Osteoblast (primary cell): ENCODE results near the gene SLC16A5. TPM values are rescaled to one million over a fixed set of nuclear protein-coding genes. Genes with fewer than 3 reads are reported as not detected.

Source experiments
- DNase-seq: peaks from one replicate; pipeline ENCODE4 v3.0.0; 2011; ENCODE audit warnings: low spot score, mixed read lengths; ENCODE audit not compliant: insufficient read length; ENCODE audit errors: missing footprints
- H2AFZ ChIP-seq: 2 replicates; pipeline ENCODE4 v1.6.0; 2011; ENCODE audit warnings: mild to moderate bottlenecking, low read length
- H3K27ac ChIP-seq: 2 replicates; pipeline ENCODE4 v1.5.1; 2011; ENCODE audit warnings: mild to moderate bottlenecking, low read depth, low read length, moderate library complexity
- H3K27me3 ChIP-seq: 2 replicates; pipeline ENCODE4 v1.6.0; 2012; ENCODE audit warnings: mild to moderate bottlenecking, control low read depth, inconsistent platforms, low read length, moderate library complexity; ENCODE audit not compliant: insufficient read depth
- H3K36me3 ChIP-seq: 2 replicates; pipeline ENCODE4 v1.5.1; 2011; ENCODE audit warnings: mild to moderate bottlenecking, low read length, control low read depth, moderate library complexity; ENCODE audit not compliant: insufficient read depth
- H3K4me1 ChIP-seq: 2 replicates; pipeline ENCODE4 v1.5.1; 2011; ENCODE audit warnings: mild to moderate bottlenecking, low read length, control low read depth, moderate library complexity; ENCODE audit not compliant: insufficient read depth
- H3K4me2 ChIP-seq: 2 replicates; pipeline ENCODE4 v1.6.0; 2011; ENCODE audit warnings: mild to moderate bottlenecking, low read length; ENCODE audit not compliant: insufficient read depth
- H3K4me3 ChIP-seq: fragments of 200-600 bp; sonication (generic); 3 replicates; pipeline ENCODE4 v1.5.1; 2012; ENCODE audit warnings: mild to moderate bottlenecking, low read length, inconsistent platforms; ENCODE audit not compliant: insufficient read depth
- H3K79me2 ChIP-seq: 2 replicates; pipeline ENCODE4 v1.6.0; 2012; ENCODE audit warnings: mild to moderate bottlenecking, low read length, control low read depth, inconsistent platforms; ENCODE audit not compliant: insufficient read depth
- H3K9me3 ChIP-seq: 2 replicates; pipeline ENCODE4 v1.5.1; 2011; ENCODE audit warnings: low read depth, low read length, control low read depth
- H4K20me1 ChIP-seq: 2 replicates; pipeline ENCODE4 v1.6.0; 2012; ENCODE audit warnings: mild to moderate bottlenecking, low read length, control low read depth; ENCODE audit not compliant: insufficient read depth
- total RNA-seq: library from RNA; depleted of rRNA; stranded (reverse); fragments of >200 nt; gene quantifications from 2 replicates; pipeline ENCODE4 v1.2.3, GENCODE V29; 2012
- TF ChIP-seq, protein P1 (sequence below): IDR thresholded peaks from 2 replicates; pipeline ENCODE4 v1.5.1; 2011; ENCODE audit warnings: mild to moderate bottlenecking, low read depth, low read length, moderate library complexity; ENCODE audit errors: extremely low read depth

Gene SLC16A5
- total RNA-seq, 1 donor = 16.3 TPM

DNA sequence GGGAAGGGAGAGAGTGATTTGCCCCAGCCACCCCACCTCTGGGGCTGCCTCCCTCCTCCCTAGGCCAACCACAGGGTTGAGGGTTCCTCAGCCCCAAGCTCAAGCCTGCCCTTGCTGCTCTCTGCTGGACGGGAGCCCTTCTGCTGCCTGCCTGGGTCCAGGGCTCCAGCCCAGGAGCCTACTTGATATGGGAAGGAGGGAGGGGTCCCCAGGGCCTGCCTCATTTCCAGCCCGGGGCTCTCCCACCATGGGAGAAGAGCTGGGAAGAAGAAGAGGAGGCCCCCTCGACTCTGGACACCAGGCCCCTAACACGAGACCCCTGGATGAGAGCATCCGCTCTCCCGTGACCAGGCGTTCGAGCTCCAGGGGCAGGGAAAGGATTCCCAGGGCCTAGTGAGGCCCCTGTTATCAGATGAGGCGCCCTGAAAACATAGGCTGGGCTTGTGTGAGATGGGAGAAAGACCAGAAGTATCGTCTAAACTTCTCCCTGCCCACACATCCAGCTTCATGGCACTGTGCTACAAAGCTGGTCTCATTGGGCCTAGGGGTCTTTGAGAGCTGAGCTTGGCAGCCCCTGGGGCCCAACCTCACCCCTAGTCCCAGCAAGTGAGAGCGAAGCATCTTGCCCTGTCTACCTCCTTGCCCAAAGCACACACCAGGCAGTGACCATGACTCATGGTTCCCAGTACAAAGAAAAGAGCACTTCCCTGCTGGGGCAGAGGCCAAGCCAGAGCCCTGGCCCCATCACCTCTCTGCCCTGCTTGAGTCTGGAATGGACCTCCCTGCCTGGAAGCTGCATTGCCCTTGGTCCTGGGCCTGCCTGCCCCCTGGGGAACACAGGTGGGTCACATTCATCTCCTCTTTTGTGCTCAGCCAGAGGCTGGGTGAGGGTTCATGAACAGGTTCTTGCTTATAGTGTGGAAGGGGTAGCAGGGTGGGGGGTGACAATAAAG, 987 bp downstream of the SLC16A5 start:
- H3K9me3 ChIP-seq = no peaks in the 10 kb centered on the region
- H3K27ac ChIP-seq = peak overlapping the region; percentile 69
- H3K36me3 ChIP-seq = no peaks in the 10 kb centered on the region
- H3K4me1 ChIP-seq = peaks cover 34% of the 10 kb centered on the region
- TF ChIP-seq, protein P1, sequence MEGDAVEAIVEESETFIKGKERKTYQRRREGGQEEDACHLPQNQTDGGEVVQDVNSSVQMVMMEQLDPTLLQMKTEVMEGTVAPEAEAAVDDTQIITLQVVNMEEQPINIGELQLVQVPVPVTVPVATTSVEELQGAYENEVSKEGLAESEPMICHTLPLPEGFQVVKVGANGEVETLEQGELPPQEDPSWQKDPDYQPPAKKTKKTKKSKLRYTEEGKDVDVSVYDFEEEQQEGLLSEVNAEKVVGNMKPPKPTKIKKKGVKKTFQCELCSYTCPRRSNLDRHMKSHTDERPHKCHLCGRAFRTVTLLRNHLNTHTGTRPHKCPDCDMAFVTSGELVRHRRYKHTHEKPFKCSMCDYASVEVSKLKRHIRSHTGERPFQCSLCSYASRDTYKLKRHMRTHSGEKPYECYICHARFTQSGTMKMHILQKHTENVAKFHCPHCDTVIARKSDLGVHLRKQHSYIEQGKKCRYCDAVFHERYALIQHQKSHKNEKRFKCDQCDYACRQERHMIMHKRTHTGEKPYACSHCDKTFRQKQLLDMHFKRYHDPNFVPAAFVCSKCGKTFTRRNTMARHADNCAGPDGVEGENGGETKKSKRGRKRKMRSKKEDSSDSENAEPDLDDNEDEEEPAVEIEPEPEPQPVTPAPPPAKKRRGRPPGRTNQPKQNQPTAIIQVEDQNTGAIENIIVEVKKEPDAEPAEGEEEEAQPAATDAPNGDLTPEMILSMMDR = no peak
- peak overlapping the region; percentile 88 for H3K4me2 ChIP-seq
- peak; percentile 96 for DNase-seq
- no peaks in the 10 kb centered on the region for H3K27me3 ChIP-seq
- peaks cover 13% of the 10 kb centered on the region for H4K20me1 ChIP-seq
- peak overlapping the region; percentile 82 for H3K4me3 ChIP-seq
- H3K79me2 ChIP-seq = peaks cover 29% of the 10 kb centered on the region
- peak overlapping the region; percentile 64 for H2AFZ ChIP-seq

DNA sequence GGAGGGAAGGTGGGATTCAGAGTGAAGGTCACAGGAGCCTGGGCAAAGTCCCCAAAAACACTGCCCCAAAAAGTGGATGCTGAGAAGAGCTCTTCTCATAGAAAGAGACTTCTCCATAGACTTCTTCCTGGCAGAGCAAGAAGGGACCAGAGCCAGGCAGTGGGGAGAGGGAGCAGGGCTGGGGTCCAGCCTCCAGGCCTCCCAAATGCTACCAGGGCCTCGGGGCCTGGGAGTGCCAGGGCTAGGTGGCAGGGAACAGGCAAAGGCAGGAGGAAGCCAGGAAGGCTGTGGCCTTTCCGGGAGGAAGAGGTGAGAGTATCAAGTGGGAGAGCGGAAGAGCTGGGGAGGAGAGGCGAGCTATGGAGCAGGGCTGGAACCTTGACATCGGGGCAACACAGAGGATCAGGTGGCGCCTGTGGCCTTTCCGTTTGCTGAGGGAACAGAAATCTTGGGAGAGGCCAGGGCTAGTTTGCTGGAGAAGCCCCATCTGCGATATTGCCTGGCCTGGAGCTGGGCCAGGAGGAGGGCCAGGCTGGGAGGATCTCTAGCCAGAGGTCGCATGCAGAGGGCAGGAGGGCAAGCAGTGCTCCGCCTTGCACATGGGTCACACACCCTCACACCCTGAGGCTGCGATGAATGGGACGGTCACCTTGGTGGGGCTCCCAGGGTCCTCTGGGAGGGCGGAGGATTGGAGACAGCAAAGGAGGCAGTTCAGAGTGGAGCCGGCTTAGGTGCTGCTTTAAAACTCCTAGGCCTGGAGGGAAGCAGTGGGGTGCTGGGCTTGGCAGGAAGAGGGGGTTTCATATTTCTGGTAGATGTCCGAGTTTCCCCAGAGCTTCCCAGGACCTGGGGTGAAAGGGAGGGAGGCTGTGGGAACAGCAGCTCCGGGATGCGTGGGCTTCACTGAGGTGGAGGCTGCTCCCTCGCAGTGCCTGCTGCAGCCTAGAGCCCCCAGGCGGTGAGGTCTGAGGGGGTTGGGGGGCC, 3.4 kb downstream of the SLC16A5 start:
- no peak overlapping the region for H2AFZ ChIP-seq
- H3K36me3 ChIP-seq = no peaks in the 10 kb centered on the region
- peaks cover 29% of the 10 kb centered on the region for H3K79me2 ChIP-seq
- no peak overlapping the region for H3K4me3 ChIP-seq
- H4K20me1 ChIP-seq = peaks cover 13% of the 10 kb centered on the region
- H3K9me3 ChIP-seq = no peaks in the 10 kb centered on the region
- peaks cover 24% of the 10 kb centered on the region for H3K4me1 ChIP-seq
- DNase-seq = peak; percentile 83
- H3K27ac ChIP-seq = no peak overlapping the region
- H3K4me2 ChIP-seq = peak overlapping the region; percentile 36
- H3K27me3 ChIP-seq = no peaks in the 10 kb centered on the region
- TF ChIP-seq, protein P1 = no peak

DNA sequence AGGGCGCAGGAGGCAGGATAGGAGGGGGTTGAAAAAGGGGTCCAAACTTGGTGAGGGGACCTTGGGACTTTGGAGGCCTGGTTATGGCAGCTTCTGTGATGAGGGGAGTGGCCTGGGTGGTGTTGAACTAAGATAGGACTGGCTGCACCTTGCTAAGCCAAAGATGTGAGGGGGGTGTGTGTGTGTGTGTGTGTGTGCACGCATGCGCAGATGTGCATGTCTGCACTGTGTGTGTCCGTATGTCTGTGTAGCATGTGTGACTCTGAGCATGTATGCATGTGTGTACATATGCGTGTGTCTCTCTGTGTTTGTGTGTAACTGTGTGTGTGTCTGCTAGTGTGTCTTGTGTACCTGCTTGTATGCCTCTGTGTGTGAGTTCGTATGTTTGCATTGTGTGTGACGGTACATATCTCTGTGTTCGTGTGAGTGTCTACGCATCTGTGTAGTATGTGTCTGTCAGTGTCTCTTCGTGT, 4.1 kb downstream of the SLC16A5 start:
- peaks cover 29% of the 10 kb centered on the region for H3K79me2 ChIP-seq
- no peaks in the 10 kb centered on the region for H3K9me3 ChIP-seq
- no peak overlapping the region for H2AFZ ChIP-seq
- H3K4me1 ChIP-seq = peaks cover 27% of the 10 kb centered on the region
- no peak overlapping the region for H3K4me3 ChIP-seq
- no peaks in the 10 kb centered on the region for H3K27me3 ChIP-seq
- no peak overlapping the region for H3K4me2 ChIP-seq
- DNase-seq = no peak
- no peak overlapping the region for H3K27ac ChIP-seq
- TF ChIP-seq, protein P1 = no peak
- H4K20me1 ChIP-seq = peaks cover 13% of the 10 kb centered on the region
- no peaks in the 10 kb centered on the region for H3K36me3 ChIP-seq
